Gastrocnemius medialis (tissue), 4 donors: ENCODE data around the gene GMPPA. TPM values are rescaled to one million over a fixed set of nuclear protein-coding genes. Genes with fewer than 3 reads are reported as not detected.

Experiments
- ATAC-seq, 2 donors: fragments of 150-250 bp; one replicate each; pipeline ENCODE4 v1.9.1; 2016
- DNase-seq, 2 donors: peaks; one replicate each; pipeline ENCODE4 v3.0.0-alpha.2; 2019
- H3K27ac ChIP-seq, 4 donors: fragments of 200-600 bp; sonication (generic); 1 replicate in 1 of 4; 2 replicates in 3 of 4; pipeline ENCODE4 v1.5.1; 2016 to 2018; ENCODE audit warnings: mild to moderate bottlenecking in 2 of 4, moderate library complexity in 1 of 4
- H3K27me3 ChIP-seq, 3 donors: fragments of 200-600 bp; sonication (generic) in 2 of 3; 1 replicate in 1 of 3; 2 replicates in 2 of 3; pipeline versions ENCODE4 v1.5.1 to v1.6.0; 2016 to 2019; ENCODE audit warnings: mild to moderate bottlenecking in 1 of 3, moderate library complexity in 1 of 3
- H3K36me3 ChIP-seq, 2 donors: fragments of 200-600 bp; sonication (generic) in 1 of 2; one replicate each; pipeline ENCODE4 v1.5.1; 2017 to 2018
- H3K4me1 ChIP-seq, 2 donors: fragments of 200-600 bp; sonication (generic) in 1 of 2; one replicate each; pipeline ENCODE4 v1.5.1; 2016 to 2017; ENCODE audit warnings: mild to moderate bottlenecking in 2 of 2
- H3K4me3 ChIP-seq, 4 donors: fragments of 200-600 bp; sonication (generic) in 3 of 4; 1 replicate in 1 of 4; 2 replicates in 3 of 4; pipeline ENCODE4 v1.5.1; 2016 to 2019; ENCODE audit warnings: mild to moderate bottlenecking in 2 of 4
- H3K9me3 ChIP-seq, 3 donors: fragments of 200-600 bp; sonication (generic) in 2 of 3; 1 replicate in 1 of 3; 2 replicates in 2 of 3; pipeline ENCODE4 v1.5.1; 2016 to 2019
- CTCF ChIP-seq, 5 experiments: fragments of 450-650 bp in 3 of 5; fragments of 200-600 bp in 2 of 5; sonication (generic) in 2 of 5; IDR thresholded peaks in 4 of 5; conservative IDR thresholded peaks in 1 of 5; 1 replicate in 4 of 5; 2 replicates in 1 of 5; pipeline ENCODE4 v1.5.1; 2016 to 2019; ENCODE audit warnings: antibody characterized with exemption in 5 of 5, mild to moderate bottlenecking in 3 of 5, moderate library complexity in 3 of 5
- POLR2A ChIP-seq, 2 donors: fragments of 450-650 bp; IDR thresholded peaks; one replicate each; pipeline ENCODE4 v1.6.1; 2017; ENCODE audit warnings: antibody characterized with exemption in 2 of 2, mild to moderate bottlenecking in 2 of 2, moderate library complexity in 2 of 2
- in situ Hi-C, 4 donors: fragments of 200-750 bp; cut with MboI; loops; one replicate each; pipeline versions ENCODE4 v1.15.0 to v1.8.0; 2017; ENCODE audit warnings: low sequenced_read_pairs in 4 of 4
- intact Hi-C: fragments of 100-400 bp; cut with DNase I; formaldehyde crosslinking; loops from one replicate; pipeline ENCODE4 v1.15.1; 2023; ENCODE audit warnings: low total_unique reads
- total RNA-seq, 4 donors: library from RNA; depleted of rRNA; stranded (reverse); fragments of >200 nt; gene quantifications; one replicate each; pipeline versions ENCODE4 v1.1.0 to v1.2.3, GENCODE V29; 2016

Gene GMPPA
- total RNA-seq, 4 donors from 2014 or later, result 18.0 to 25.8 (median 24.4) TPM

GRCh38 chr2:219533930-219534661 lies 35.4 kb downstream of the GMPPA start:
- no peaks in the 10 kb centered on the region for H3K27me3 ChIP-seq
- in situ Hi-C loops, result loop anchor here in 3 of 4 donors (5.0 to 25.0 kb wide), 3 partner anchors 111 to 247 kb away; partner anchors contain the start of gene DNAJB2 (in 1 of the 3)

GRCh38 chr2:219536425-219536824 lies 37.7 kb downstream of the GMPPA start:
- in situ Hi-C loops, result loop anchor here in 2 of 4 donors (10.0 to 25.0 kb wide), 2 partner anchors 108 to 249 kb away; partner anchors contain the start of gene DNAJB2 (in 1 of the 2)
- no peak for DNase-seq
- H3K27ac ChIP-seq, result no peak overlapping the region
- no peak overlapping the region for H3K4me3 ChIP-seq
- TF ChIP-seq CTCF (IDR thresholded peaks at IDR 0.05 in 4 of 5, conservative IDR thresholded peaks at IDR 0.05 in 1 of 5) (no peak), POLR2A (IDR thresholded peaks at IDR 0.05) (no peak)
- intact Hi-C loops, result loop anchor here (10.0 kb wide), 1 partner anchor 242 kb away; no protein-coding TSS in a partner anchor
- H3K27me3 ChIP-seq, result no peaks in the 10 kb centered on the region
- peaks cover 0 to 1% of the 10 kb centered on the region in 2 donors for H3K4me1 ChIP-seq
- ATAC-seq, result no peak
- H3K36me3 ChIP-seq, result peaks cover 0 to 23% of the 10 kb centered on the region in 2 donors
- no peaks in the 10 kb centered on the region for H3K9me3 ChIP-seq

More at GRCh38 chr2:219533930-219534661, 35.4 kb downstream of the GMPPA start:
- no peaks in the 10 kb centered on the region for H3K4me1 ChIP-seq
- H3K4me3 ChIP-seq, result no peak overlapping the region
- H3K27ac ChIP-seq, result no peak overlapping the region
- ATAC-seq (no peak), DNase-seq (no peak)
- peaks cover 0 to 2% of the 10 kb centered on the region in 2 donors for H3K36me3 ChIP-seq
- intact Hi-C loops, result loop anchor here (5.0 to 10.0 kb wide), 2 partner anchors 72 to 239 kb away; no protein-coding TSS in a partner anchor
- no peaks in the 10 kb centered on the region for H3K9me3 ChIP-seq
- TF ChIP-seq CTCF (IDR thresholded peaks at IDR 0.05 in 4 of 5, conservative IDR thresholded peaks at IDR 0.05 in 1 of 5), result no peak

- DNase-seq, result no peak
These were observed 38.3 kb downstream of the GMPPA start for GRCh38 chr2:219536967-219537366.

More at GRCh38 chr2:219536967-219537366, 38.3 kb downstream of the GMPPA start:
- H3K9me3 ChIP-seq, result no peaks in the 10 kb centered on the region
- no peak for ATAC-seq
- intact Hi-C loops (loop anchor here (10.0 kb wide), 1 partner anchor 242 kb away; no protein-coding TSS in a partner anchor), in situ Hi-C loops (loop anchor here in 2 of 4 donors (10.0 to 25.0 kb wide), 2 partner anchors 108 to 250 kb away; partner anchors contain the start of gene DNAJB2 (in 1 of the 2))
- no peak overlapping the region for H3K4me3 ChIP-seq
- peaks cover 0 to 7% of the 10 kb centered on the region in 2 donors for H3K4me1 ChIP-seq
- TF ChIP-seq CTCF (IDR thresholded peaks at IDR 0.05 in 4 of 5, conservative IDR thresholded peaks at IDR 0.05 in 1 of 5) (no peak), POLR2A (IDR thresholded peaks at IDR 0.05) (no peak)
- no peaks in the 10 kb centered on the region for H3K27me3 ChIP-seq
- peaks cover 0 to 23% of the 10 kb centered on the region in 2 donors for H3K36me3 ChIP-seq
- H3K27ac ChIP-seq, result no peak overlapping the region
